Rectal smooth muscle tissue (tissue), 1 donor: ENCODE data around the gene AP2A2.

ENCODE experiments used
- H3K27ac ChIP-seq: one replicate; pipeline ENCODE4 v1.7.0; 2013; ENCODE audit warnings: low read depth, low read length, inconsistent platforms
- H3K27me3 ChIP-seq: one replicate; pipeline ENCODE4 v1.7.0; 2013; ENCODE audit warnings: low read length; ENCODE audit not compliant: control insufficient read depth, insufficient read depth
- H3K36me3 ChIP-seq: one replicate; pipeline ENCODE4 v1.7.0; 2013; ENCODE audit warnings: low read length; ENCODE audit not compliant: control insufficient read depth, insufficient read depth
- H3K4me1 ChIP-seq: one replicate; pipeline ENCODE4 v1.7.0; 2013; ENCODE audit warnings: low read length; ENCODE audit not compliant: control insufficient read depth, insufficient read depth
- H3K4me3 ChIP-seq: one replicate; pipeline ENCODE4 v1.7.0; 2013; ENCODE audit warnings: low read length
- H3K9ac ChIP-seq: one replicate; pipeline ENCODE4 v1.7.0; 2013; ENCODE audit warnings: low read length

AP2A2 gene

DNA sequence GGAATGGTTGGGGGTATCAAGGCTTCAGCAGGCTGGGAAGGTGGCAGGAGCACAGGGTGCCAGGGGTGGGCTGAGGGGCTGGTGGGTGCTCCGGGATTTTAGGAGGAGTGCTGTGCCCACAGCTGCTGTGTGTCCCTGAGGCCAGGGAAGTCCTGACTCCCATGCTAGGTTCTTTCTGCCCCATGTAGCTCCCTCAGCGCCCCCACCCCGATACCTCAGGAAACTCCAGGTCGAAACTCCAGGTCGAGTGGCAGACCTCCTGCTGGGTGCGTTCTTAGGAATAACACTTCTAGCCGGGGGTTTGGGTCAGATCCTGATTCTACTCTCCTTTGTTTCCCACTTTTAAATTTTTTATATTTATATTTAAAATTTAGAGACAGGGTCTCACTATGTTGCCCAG lies 8.3 kb downstream of the AP2A2 start:
- Histone ChIP-seq H3K4me1 (no peaks in the 10 kb centered on the region), H3K9ac (no peak overlapping the region), H3K27me3 (no peaks in the 10 kb centered on the region), H3K36me3 (no peaks in the 10 kb centered on the region), H3K27ac (no peak overlapping the region), H3K4me3 (no peak overlapping the region)

- Histone ChIP-seq H3K9ac (no peak overlapping the region), H3K4me3 (no peak overlapping the region)
These were observed 8.9 kb downstream of the AP2A2 start for GRCh38 chr11:934527-934926.

GRCh38 chr11:936199-936598 lies 10.5 kb downstream of the AP2A2 start:
- Histone ChIP-seq H3K4me1 (no peaks in the 10 kb centered on the region), H3K36me3 (no peaks in the 10 kb centered on the region), H3K27me3 (no peaks in the 10 kb centered on the region), H3K27ac (no peak overlapping the region), H3K9ac (no peak overlapping the region), H3K4me3 (no peak overlapping the region)

More at GRCh38 chr11:934527-934926, 8.9 kb downstream of the AP2A2 start:
- H3K27ac ChIP-seq, result no peak overlapping the region
- H3K36me3 ChIP-seq, result no peaks in the 10 kb centered on the region
- H3K4me1 ChIP-seq, result no peaks in the 10 kb centered on the region
- H3K27me3 ChIP-seq, result no peaks in the 10 kb centered on the region

- Histone ChIP-seq H3K27ac (no peak overlapping the region), H3K4me1 (no peaks in the 10 kb centered on the region), H3K4me3 (no peak overlapping the region), H3K36me3 (no peaks in the 10 kb centered on the region), H3K27me3 (no peaks in the 10 kb centered on the region), H3K9ac (no peak overlapping the region)
These were observed 12.2 kb downstream of the AP2A2 start for GRCh38 chr11:937841-938261.

DNA sequence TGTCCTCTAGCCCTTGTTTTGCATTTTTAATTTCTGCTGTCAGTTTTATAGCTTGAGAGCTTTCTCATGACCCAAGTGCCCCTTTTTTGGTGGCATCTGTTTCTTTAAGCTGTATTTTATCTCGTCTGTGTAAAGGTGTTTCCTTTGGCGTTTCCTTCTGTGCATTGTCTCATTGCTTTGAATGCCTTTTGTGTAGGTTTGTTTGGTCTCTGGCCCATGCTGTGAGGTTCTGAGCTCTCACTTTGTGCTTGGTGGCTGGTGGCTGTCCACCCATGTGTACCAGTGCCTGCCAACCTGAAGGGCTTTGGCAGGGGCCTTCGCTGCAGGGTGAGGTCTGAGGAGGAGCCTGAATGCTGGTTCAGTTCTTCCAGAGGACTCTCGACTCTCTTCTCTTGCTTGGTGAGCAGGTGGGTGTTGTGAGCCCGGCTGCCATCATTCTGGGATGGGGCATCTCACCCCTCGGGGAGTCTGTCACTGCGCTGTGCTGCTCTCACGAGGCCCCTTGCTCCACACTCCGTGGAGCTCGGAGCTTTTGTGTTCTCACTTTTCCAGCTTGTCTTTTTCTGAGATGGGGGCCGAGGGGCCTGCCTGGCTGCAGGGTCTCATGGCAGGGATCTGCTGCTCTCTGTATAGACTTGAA lies 14.9 kb downstream of the AP2A2 start:
- no peak overlapping the region for H3K4me3 ChIP-seq
- no peaks in the 10 kb centered on the region for H3K27me3 ChIP-seq
- H3K4me1 ChIP-seq, result no peaks in the 10 kb centered on the region

DNA sequence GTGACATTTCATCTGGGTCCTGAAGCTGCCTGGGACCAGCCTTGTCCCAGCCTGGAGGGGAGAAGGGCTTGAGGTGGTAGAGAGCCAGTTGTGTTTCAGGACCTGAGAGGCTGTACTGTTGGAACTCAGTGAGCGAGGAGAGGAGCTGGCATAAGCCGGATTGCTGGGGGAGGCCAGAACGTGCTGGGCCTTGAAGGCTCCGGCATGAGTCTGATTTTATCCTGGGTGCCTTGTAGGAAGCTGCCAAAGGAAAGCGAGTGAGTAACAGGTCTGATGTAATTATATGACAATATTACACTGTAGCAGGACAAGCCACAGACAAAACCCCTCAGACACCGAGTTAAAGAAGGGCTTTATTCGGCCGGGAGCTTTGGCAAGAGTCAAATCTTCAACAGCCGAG lies 17.2 kb downstream of the AP2A2 start:
- H3K9ac ChIP-seq, result no peak overlapping the region
- H3K27me3 ChIP-seq, result no peaks in the 10 kb centered on the region
- peaks cover 13% of the 10 kb centered on the region for H3K36me3 ChIP-seq
- no peak overlapping the region for H3K4me3 ChIP-seq
- no peaks in the 10 kb centered on the region for H3K4me1 ChIP-seq
- H3K27ac ChIP-seq, result no peak overlapping the region

More for the DNA sequence above, 14.9 kb downstream of the AP2A2 start:
- H3K36me3 ChIP-seq, result peaks cover 7% of the 10 kb centered on the region
- H3K27ac ChIP-seq, result no peak overlapping the region
- no peak overlapping the region for H3K9ac ChIP-seq

DNA sequence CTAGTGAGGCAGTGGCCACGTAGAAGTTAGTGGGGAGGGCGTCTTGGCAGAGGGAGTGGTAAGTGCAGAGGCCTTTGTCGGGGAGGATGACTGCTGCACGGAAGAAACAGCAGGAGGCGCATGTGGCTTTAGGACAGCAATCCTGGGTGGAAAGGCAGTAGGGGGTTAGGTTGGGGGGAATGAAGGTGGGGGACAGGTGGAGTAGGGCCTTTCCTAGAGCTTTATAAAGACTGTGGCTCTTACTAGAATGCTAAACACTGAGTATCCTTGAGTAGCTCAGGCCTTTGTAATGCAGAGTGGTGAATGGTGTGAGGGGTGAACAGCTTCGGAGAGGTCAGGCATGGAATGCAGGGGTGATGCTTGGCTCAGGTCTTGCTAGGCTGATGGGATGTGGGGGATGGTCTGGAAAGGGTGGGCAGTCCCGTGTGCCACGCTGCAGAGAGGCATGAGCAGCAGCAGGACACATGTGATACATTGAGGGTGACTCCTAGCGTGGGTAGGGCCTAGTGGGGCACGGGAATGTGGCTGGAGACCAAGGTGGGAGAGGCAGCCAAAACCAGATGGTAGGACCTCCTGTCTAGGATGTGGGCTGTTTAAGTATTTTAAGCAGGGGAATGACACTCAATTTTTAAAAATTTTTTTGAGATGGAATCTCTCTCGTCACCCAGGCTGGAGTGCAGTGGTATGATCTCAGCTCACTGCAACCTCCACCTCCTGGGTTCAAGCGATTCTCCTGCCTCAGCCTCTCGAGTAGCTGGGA lies 19.2 kb downstream of the AP2A2 start:
- H3K4me3 ChIP-seq, result no peak overlapping the region
- H3K27me3 ChIP-seq, result no peaks in the 10 kb centered on the region
- no peaks in the 10 kb centered on the region for H3K4me1 ChIP-seq
- no peak overlapping the region for H3K27ac ChIP-seq
- peaks cover 13% of the 10 kb centered on the region for H3K36me3 ChIP-seq
- H3K9ac ChIP-seq, result no peak overlapping the region

DNA sequence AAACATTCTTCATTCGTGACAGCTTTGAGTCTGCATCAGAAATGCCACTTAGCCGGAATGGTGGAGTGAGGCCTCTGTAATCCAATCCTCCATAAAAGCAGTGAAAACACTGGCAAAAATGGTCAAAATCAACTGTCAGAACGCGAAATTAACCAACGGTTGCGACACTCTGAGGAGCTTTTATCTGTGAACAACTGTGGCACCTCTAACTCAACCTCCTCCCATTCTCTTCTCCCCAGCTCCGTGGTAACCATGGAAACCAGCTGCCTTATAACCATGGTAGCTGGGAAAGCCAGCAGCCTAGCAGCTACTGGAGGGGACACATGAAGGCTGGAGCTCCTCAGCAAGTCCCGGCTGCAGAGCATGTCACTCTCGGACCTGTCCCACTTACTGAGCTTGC lies 20.3 kb downstream of the AP2A2 start:
- Histone ChIP-seq H3K27me3 (no peaks in the 10 kb centered on the region), H3K36me3 (peaks cover 13% of the 10 kb centered on the region), H3K4me1 (no peaks in the 10 kb centered on the region), H3K9ac (no peak overlapping the region), H3K4me3 (no peak overlapping the region), H3K27ac (no peak overlapping the region)

DNA sequence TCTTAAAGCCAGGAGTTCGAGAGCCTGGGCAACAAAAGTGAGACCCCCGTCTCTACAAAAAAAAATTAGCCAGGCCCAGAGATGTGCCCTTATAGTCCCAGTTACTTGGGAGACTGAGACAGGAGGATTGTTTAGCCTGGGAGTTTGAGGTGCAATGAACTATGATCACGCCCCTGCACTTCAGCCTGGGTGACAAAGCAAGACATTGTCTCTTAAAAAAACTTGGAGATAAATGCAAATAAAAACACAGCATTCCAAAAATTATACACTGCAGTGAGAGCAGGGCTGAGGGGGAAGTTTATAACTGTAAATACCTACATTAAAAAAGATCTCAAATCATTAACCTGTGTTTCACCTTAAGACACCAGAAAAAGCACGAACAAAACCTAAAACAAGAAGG lies 22.1 kb downstream of the AP2A2 start:
- Histone ChIP-seq H3K27me3 (no peaks in the 10 kb centered on the region), H3K27ac (no peak overlapping the region), H3K36me3 (peaks cover 13% of the 10 kb centered on the region), H3K9ac (no peak overlapping the region), H3K4me1 (no peaks in the 10 kb centered on the region), H3K4me3 (no peak overlapping the region)

- Histone ChIP-seq H3K4me1 (no peaks in the 10 kb centered on the region), H3K9ac (no peak overlapping the region), H3K36me3 (no peaks in the 10 kb centered on the region), H3K4me3 (no peak overlapping the region), H3K27me3 (no peaks in the 10 kb centered on the region), H3K27ac (no peak overlapping the region)
These were observed 25.8 kb downstream of the AP2A2 start for GRCh38 chr11:951507-951906.

- Histone ChIP-seq H3K4me3 (no peak overlapping the region), H3K27me3 (no peaks in the 10 kb centered on the region), H3K27ac (no peak overlapping the region), H3K4me1 (no peaks in the 10 kb centered on the region), H3K36me3 (no peaks in the 10 kb centered on the region), H3K9ac (no peak overlapping the region)
These were observed 27.0 kb downstream of the AP2A2 start for GRCh38 chr11:952406-953385.

DNA sequence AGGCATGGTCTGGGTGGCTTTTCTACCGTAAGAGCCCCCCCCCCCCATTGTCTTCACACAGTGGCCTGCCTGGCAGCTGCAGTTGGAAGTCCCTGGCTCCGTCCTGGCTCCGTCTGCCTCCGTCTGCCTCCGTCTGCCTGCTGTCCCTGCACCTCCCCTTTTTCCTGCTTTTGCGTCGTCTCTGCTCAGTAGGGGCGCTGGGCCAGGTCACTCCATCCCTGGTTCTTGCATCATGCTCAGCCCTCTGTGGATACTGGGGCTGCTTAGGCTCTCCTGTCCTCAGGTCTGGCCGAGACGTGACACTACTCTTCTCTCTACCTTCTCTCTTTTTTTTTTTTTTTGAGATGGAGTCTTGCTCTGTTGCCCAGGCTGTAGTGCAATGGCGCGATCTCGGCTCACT lies 27.8 kb downstream of the AP2A2 start:
- Histone ChIP-seq H3K9ac (no peak overlapping the region), H3K27ac (no peak overlapping the region), H3K27me3 (no peaks in the 10 kb centered on the region), H3K36me3 (no peaks in the 10 kb centered on the region), H3K4me3 (no peak overlapping the region), H3K4me1 (no peaks in the 10 kb centered on the region)
